ENCODE data around the gene ENO3.

Gene ENO3

DNA sequence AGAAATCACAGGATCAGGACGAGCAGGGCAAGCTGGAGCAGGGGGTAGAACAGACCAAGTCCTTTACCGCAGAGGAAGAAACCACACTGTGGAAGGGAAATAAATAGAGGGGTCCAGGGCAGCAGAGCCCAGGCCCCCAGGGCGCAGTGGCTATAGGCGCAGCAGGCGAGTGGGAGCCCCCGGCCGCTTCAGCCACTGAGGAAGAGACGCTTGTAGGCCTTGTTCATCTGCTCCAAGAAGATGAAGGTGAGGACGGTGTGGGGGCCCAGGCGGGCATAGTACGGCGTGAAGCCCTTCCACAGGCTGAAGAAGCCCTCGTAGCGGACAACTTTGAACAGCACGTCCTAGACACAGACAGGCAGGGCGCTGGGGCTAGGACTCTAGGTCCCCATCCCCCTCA lies 13.4 kb upstream of the ENO3 start:
- no peak for DNase-seq

DNA sequence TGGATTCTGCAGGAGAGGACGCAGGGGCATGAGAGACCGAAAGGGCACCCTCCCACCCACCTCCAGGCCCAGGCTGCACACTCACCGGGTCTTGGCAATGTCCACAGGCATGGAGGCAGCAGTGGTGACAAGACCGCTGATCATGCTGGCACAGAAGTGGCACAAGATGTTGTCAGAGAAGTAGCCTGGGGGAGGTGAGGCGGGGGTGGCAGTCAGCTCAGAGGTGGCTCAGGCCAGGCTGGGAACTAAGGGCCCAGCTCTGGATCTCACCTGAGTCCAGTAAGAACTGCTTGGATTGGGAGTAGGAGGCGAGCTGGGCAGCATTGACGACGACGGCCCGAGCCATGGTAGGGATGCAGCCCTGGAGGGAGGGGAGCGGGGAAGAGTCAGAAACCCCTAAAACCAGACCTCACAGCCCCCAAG lies 12.8 kb upstream of the ENO3 start:
- DNase-seq = no peak

DNA sequence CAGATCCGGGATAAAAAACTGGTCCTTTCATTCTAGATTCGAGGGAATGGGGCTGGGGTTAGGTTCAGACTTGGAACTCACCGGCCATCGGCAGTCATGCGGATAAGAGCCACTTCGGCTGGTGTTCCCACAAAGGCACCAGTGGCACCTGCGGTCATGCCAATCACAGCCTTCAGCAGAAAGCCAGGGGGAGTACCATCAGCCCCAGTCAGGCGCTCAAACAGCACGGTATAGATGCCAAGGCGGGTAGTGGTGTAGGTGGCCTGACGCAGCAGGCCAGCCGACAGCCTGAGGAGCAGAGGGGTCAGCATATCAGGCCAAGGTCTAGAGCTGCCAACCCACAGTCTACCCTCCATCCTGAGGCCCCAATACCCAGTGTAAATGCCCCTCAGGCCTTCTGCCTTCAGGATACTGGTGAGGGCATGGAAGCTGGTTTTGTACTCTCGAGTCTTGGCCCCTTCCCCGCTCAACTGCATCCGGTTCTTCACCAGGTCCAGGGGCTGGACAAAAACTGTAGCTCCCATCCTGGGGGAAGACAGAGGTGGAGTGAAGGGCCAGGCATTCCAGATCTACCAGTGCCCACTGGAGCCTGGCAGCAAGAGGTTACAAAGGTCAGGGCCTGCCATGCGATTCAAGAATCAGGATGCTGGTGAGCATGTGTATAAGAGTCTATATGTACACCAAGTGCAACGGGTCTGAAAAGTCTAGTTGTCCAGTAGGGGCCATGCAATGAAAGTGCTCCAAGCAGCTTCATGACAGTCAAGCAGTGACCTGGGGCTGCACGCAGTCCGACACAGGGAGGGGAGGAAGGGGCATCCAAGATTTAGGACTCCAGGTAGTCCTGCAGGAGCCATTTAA lies 12.0 kb upstream of the ENO3 start:
- DNase-seq = no peak

DNA sequence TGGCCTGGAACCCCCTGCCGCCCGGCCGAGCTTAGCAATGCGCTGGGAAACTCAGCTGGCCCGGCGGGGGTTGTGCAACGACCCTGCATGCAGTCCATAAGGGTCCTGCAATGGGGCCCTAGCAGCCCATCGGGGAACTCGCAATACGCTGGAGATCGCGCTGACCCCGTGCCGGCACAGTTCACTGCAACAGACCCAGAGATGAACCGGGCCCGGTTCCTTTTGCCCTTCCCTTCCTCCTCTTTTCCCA lies 11.4 kb upstream of the ENO3 start:
- DNase-seq = no peak

DNA sequence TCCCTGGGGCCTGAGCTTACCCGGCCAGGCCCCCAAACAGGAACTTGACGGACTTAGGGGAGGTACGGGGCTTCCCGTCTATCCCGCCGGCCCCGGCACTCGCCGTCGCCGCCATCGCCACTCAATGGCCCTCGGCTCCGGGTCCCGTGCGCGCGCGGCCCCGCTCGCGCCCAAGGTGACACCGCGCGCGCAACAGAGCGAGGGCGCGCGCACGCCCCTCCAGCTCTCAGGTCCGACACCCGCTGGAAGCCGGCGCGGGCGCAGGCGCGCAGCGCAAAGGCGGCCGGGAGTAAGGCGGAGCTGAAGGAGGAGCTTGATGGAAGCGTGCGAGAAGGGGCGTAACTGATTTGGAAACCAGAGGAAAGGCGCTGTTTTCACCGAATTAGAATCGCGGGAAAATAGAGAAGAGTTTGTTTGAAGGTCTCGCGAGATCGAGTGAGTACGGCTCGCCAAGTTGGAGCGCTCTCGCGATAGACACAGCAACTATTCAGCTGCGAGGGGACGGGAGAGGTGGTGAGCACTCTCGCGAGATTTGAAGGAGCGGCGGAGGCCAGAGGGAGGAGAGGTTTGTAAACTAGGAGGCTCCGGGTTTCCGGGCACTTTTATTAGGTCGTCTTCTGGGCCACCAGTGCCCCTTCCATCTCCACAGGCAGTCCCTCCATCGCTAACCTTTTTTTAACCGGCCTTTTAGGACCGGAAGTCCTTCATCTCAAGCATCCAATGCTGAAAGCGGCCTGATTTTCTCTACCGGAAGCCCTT lies 10.9 kb upstream of the ENO3 start, which contains the start of the genes RNF167 and SLC25A11:
Gene RNF167 (plus strand): TSS at position 473 of the 759 bp plus-strand sequence. CDS start 642 bp downstream, outside the sequence.
Gene SLC25A11 (minus strand): TSS at position 251 of the 759 bp plus-strand sequence. CDS start 136 bp downstream, at position 115.
- peak; percentile 81 to 100 (median 94) for DNase-seq

- peak in 3 of 5 experiments; percentile 36 to 70 (median 43) for DNase-seq
These were observed 10.2 kb upstream of the ENO3 start for GRCh38 chr17:4940555-4941318.

- no peak for DNase-seq
These were observed 9.7 kb upstream of the ENO3 start for GRCh38 chr17:4941319-4941610.

DNA sequence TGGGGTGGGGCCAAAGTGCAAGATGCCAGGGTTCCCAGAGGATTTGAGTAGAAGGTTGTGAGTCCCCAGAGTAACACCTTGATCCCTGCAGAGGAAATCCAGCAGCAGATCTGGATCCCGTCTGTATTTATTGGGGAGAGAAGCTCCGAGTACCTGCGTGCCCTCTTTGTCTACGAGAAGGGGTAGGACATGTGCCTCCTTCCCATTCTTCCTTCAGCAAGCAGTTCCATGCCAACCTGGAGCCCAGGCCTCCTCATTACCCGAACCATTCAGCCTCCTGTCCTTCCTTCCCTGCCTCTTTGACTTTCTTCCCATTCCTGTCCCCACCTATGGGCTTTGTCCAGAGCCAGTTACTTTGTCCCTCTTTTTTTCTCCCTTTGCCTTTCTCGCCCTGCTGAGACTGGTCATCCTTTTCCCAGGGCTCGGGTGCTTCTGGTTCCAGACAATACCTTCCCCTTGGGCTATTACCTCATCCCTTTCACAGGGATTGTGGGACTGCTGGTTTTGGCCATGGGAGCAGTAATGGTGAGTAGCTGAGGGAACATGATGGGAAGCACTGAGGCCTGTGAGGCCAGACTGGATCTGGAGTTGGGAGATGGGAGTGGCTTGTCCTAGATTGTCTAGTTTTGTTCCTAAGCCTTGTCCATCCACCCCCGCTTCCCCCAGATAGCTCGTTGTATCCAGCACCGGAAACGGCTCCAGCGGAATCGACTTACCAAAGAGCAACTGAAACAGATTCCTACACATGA lies 8.0 kb upstream of the ENO3 start:
- DNase-seq = no peak

- DNase-seq = peak in 3 of 5 experiments; percentile 47 to 90 (median 62)
These were observed 6.8 kb upstream of the ENO3 start for GRCh38 chr17:4944163-4944553.

DNA sequence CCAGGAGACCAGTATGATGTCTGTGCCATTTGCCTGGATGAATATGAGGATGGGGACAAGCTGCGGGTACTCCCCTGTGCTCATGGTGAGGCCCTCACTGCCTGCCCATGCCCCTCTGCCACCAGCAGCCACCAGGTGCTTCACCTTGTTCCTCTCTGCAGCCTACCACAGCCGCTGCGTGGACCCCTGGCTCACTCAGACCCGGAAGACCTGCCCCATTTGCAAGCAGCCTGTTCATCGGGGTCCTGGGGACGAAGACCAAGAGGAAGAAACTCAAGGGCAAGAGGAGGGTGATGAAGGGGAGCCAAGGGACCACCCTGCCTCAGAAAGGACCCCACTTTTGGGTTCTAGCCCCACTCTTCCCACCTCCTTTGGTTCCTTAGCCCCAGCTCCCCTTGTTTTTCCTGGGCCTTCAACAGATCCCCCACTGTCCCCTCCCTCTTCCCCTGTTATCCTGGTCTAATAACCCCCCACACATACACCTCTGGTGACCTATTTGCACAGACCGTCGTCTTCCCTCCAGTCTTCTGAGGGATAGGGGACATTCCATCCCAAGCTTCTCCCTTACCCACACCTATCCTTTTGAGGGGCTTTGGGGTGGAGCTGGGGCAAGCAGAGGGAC lies 6.3 kb upstream of the ENO3 start:
- peak in 1 of 5 experiments; percentile 55 for DNase-seq

DNA sequence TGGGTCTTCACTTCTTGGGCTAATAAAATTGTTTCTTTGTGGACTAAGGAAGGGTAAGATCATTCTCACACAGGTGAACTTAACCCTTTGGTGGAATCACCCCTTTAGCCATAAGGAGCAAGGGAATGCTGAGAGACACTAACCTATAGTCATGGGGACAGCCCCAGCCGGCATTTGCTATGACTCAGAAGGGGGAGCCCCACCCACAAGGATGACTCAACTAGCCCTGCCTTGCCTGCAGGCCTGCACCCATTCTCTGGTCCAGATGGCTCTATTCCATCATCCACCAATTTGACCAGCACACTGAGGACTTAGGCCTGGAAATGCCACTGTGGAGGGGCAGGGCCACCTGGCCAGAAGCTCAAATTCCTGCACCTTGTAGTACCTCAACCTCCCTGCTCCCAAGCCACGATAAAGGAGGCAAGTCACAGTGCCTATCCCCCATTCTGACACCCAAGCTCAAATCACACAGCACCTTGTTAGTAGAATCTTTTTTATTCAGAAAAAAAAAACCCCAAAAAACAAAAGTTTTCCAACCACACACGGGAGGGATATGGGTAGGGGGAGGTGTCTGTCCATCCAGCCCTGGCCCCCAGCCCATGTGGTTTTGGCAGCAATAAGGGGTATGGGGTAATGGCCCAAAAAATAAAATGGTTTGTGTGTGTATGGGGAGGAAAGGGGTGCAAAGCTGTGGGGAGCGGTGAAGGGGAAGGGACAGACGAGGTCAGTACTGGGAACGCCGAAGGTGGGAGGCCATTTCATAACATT lies 5.6 kb upstream of the ENO3 start:
- DNase-seq = peak in 4 of 5 experiments; percentile 60 to 87 (median 70)

DNA sequence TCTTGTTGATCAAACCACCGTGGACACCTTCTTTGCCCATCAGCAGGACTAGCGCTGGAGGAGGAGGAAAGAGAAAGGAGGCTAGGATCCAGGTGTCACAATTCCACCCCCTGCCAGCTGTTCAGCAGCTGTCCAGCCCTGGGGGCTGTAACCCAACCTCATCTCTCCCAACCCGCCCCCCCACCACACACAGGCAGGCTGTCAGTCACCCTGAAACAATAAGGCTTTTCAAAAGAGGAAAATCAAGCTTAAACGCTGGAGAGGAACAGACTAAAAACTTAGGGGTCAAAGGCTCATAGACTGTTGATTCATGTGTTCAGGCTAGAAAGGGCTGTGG lies 5.0 kb upstream of the ENO3 start:
- no peak for DNase-seq

GRCh38 chr17:4946312-4946976 lies 4.5 kb upstream of the ENO3 start:
- DNase-seq = no peak

- DNase-seq = no peak
These were observed 3.9 kb upstream of the ENO3 start for GRCh38 chr17:4947010-4947410.

- DNase-seq = peak; percentile 46 to 89 (median 59)
These were observed 3.3 kb upstream of the ENO3 start for GRCh38 chr17:4947411-4948165.

- DNase-seq = peak; percentile 68 to 97 (median 86)
These were observed 2.6 kb upstream of the ENO3 start, which contains the start of gene PFN1 for GRCh38 chr17:4948166-4948930. PFN1 (minus strand) TSS chr17:4948530; CDS start chr17:4948394, 136 bp downstream.

GRCh38 chr17:4948931-4949320 lies 2.0 kb upstream of the ENO3 start:
- peak; percentile 36 to 93 (median 61) for DNase-seq

- peak in 4 of 5 experiments; percentile 46 to 94 (median 74) for DNase-seq
These were observed 1.4 kb upstream of the ENO3 start for GRCh38 chr17:4949321-4950074.

All from T-helper 2 cell (primary cell).